ENCODE data around the gene RAVER2. TPM values are rescaled to one million over a fixed set of nuclear protein-coding genes. Genes with fewer than 3 reads are reported as not detected.
"Not testable (repeated sequence)": the region's sequence is repeated elsewhere in the genome, so short reads cannot be mapped to it uniquely, and the experiment has no call there.

The RAVER2 gene
- total RNA-seq, 4 donors from 2014 or later: 12.5 to 32.9 (median 32.0) TPM

DNA sequence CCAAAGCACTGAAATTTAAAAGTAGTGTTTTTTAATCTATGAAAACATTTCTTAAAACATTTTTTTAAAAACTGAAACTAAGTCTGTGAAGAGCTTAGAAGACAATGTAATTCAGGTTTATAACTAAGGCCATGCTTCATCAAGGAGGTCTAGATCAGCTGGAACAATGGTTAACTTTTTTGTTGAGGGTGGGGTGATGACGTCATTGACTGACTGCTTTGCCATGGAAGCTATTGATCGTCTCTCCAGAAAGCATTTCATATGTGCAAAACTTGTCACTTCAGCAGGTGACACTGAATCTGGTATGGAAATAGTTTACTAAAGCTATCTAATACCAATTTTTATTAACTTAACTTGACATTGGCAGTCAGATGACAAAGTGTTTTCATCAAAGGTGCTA, 21.0 kb downstream of the RAVER2 start:
- Histone ChIP-seq H3K27ac (no peak overlapping the region), H3K27me3 (no peaks in the 10 kb centered on the region), H3K4me1 (no peaks in the 10 kb centered on the region), H3K9me3 (no peaks in the 10 kb centered on the region), H3K36me3 (peaks cover 0 to 15% of the 10 kb centered on the region in 2 donors), H3K4me3 (no peak overlapping the region)
- ATAC-seq: no peak
- TF ChIP-seq CTCF (IDR thresholded peaks at IDR 0.05) (no peak), POLR2A (IDR thresholded peaks at IDR 0.05) (no peak), EP300 (IDR thresholded peaks at IDR 0.05) (no peak)
- 54 to 66% methylated on average over 2 of the region's 2 CpGs for WGBS, 2 donors (ENCODE audit: low coverage in 1 of 2)

- Histone ChIP-seq H3K27ac (no peak overlapping the region), H3K9me3 (no peaks in the 10 kb centered on the region), H3K36me3 (peaks cover 0 to 21% of the 10 kb centered on the region in 2 donors), H3K27me3 (no peaks in the 10 kb centered on the region), H3K4me1 (no peaks in the 10 kb centered on the region), H3K4me3 (no peak overlapping the region)
- ATAC-seq: no peak
- WGBS, 2 donors (ENCODE audit: low coverage in 1 of 2): 91 to 92% methylated on average over 3 of the region's 3 CpGs
- TF ChIP-seq POLR2A (IDR thresholded peaks at IDR 0.05): no peak
- TF ChIP-seq POLR2AphosphoS5 (IDR thresholded peaks at IDR 0.05): no peak
- TF ChIP-seq CTCF (IDR thresholded peaks at IDR 0.05): no peak
- TF ChIP-seq EP300 (IDR thresholded peaks at IDR 0.05): no peak
Observed at GRCh38 chr1:64766429-64766828, 21.6 kb downstream of the RAVER2 start.

- Histone ChIP-seq H3K9me3 (no peaks in the 10 kb centered on the region), H3K4me3 (no peak overlapping the region), H3K36me3 (peaks cover 0 to 23% of the 10 kb centered on the region in 2 donors), H3K4me1 (no peaks in the 10 kb centered on the region), H3K27ac (no peak overlapping the region), H3K27me3 (no peaks in the 10 kb centered on the region)
- TF ChIP-seq POLR2A (IDR thresholded peaks at IDR 0.05) (no peak), EP300 (IDR thresholded peaks at IDR 0.05) (no peak), CTCF (IDR thresholded peaks at IDR 0.05) (no peak), POLR2AphosphoS5 (IDR thresholded peaks at IDR 0.05) (no peak)
- ATAC-seq: no peak
- 36 to 46% methylated on average over 1 of the region's 1 CpG for WGBS, 2 donors (ENCODE audit: low coverage in 1 of 2)
Observed at GRCh38 chr1:64769482-64769881, 24.6 kb downstream of the RAVER2 start.

DNA sequence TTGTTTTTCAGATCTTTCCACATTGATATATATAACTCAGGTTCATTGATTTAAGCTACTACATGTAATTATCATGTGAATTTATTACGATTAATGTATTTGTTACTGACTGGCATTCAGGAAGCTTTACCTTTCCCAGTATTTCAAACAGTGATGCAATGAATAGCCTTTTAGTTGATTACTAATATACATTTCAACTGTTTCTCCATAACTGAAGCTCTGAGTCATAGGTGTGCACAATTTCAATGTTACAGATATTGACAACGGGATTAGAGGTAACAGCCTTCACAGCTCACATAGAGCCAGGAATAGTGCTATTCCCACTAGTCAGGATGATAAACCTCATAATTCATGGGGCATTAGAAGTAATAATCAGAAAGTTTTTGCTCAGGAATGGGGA, 25.1 kb downstream of the RAVER2 start:
- H3K27ac ChIP-seq: no peak overlapping the region
- H3K4me1 ChIP-seq: no peaks in the 10 kb centered on the region
- ATAC-seq: no peak
- H3K36me3 ChIP-seq: peaks cover 0 to 23% of the 10 kb centered on the region in 2 donors
- no peaks in the 10 kb centered on the region for H3K27me3 ChIP-seq
- TF ChIP-seq POLR2AphosphoS5 (IDR thresholded peaks at IDR 0.05) (no peak), POLR2A (IDR thresholded peaks at IDR 0.05) (no peak), EP300 (IDR thresholded peaks at IDR 0.05) (no peak), CTCF (IDR thresholded peaks at IDR 0.05) (no peak)
- H3K9me3 ChIP-seq: no peaks in the 10 kb centered on the region
- WGBS, 2 donors (ENCODE audit: low coverage in 1 of 2): 86 to 100% methylated on average over 2 of the region's 2 CpGs
- no peak overlapping the region for H3K4me3 ChIP-seq

- H3K4me3 ChIP-seq, H3K4me1 ChIP-seq, H3K27me3 ChIP-seq, ATAC-seq, H3K27ac ChIP-seq, H3K9me3 ChIP-seq: not testable (repeated sequence)
- peaks cover 0 to 31% of the 10 kb centered on the region in 2 donors for H3K36me3 ChIP-seq
- 96% methylated on average over 2 of the region's 3 CpGs; no CpG with 5 or more reads in 1 of the 2 donors for WGBS, 2 donors (ENCODE audit: low coverage in 1 of 2)
Observed at GRCh38 chr1:64773306-64773705, 28.4 kb downstream of the RAVER2 start.

Measured in gastroesophageal sphincter (tissue), 4 donors.